Cardiac muscle cell (in vitro differentiated cells and primary cell): Measurements from ENCODE around the gene BRD2. TPM values are rescaled to one million over a fixed set of nuclear protein-coding genes. Genes with fewer than 3 reads are reported as not detected.

Experiments used
- DNase-seq, 2 donors: peaks; one replicate each; pipeline versions ENCODE4 v3.0.0 to v3.0.0-alpha.2; 2010 to 2017; ENCODE audit warnings: low read depth in 1 of 2, low spot score in 1 of 2
- H3K27ac ChIP-seq: fragments of 200-600 bp; sonication (generic); 2 replicates; pipeline ENCODE4 v1.5.1; 2016
- H3K27me3 ChIP-seq: fragments of 200-600 bp; sonication (generic); 2 replicates; pipeline ENCODE4 v1.6.0; 2016; ENCODE audit warnings: control low read depth
- H3K36me3 ChIP-seq: fragments of 200-600 bp; sonication (generic); 2 replicates; pipeline ENCODE4 v1.5.1; 2016; ENCODE audit warnings: control low read depth
- H3K4me1 ChIP-seq: fragments of 200-600 bp; sonication (generic); 2 replicates; pipeline ENCODE4 v1.8.1; 2017; ENCODE audit warnings: low read depth, mild to moderate bottlenecking, mixed run types
- H3K4me3 ChIP-seq: fragments of 200-600 bp; sonication (generic); 2 replicates; pipeline ENCODE4 v1.5.1; 2016; ENCODE audit warnings: mild to moderate bottlenecking
- H3K9me3 ChIP-seq: fragments of 200-600 bp; sonication (generic); 2 replicates; pipeline ENCODE4 v1.5.1; 2017; ENCODE audit warnings: low read depth, mild to moderate bottlenecking, control low read depth
- polyA plus RNA-seq: library from polyadenylated mRNA; unstranded; fragments of >200 nt; fragmentation: Nextera tagmentation; extraction: Ambion mirVana; gene quantifications from 2 replicates; pipeline ENCODE4 v1.2.1, GENCODE V29; 2016
- total RNA-seq: library from RNA; depleted of rRNA; stranded (reverse); fragments of >200 nt; gene quantifications from 2 replicates; pipeline ENCODE4 v1.2.3, GENCODE V29; 2016
- TF ChIP-seq, protein P1 (sequence below): IDR thresholded peaks from 2 replicates; pipeline ENCODE4 v1.5.1; 2012; ENCODE audit warnings: low read depth, mild to moderate bottlenecking, low read length

The BRD2 gene
- total and polyA plus RNA-seq, 2 experiments from 2014 or later = 137 to 232 TPM

DNA sequence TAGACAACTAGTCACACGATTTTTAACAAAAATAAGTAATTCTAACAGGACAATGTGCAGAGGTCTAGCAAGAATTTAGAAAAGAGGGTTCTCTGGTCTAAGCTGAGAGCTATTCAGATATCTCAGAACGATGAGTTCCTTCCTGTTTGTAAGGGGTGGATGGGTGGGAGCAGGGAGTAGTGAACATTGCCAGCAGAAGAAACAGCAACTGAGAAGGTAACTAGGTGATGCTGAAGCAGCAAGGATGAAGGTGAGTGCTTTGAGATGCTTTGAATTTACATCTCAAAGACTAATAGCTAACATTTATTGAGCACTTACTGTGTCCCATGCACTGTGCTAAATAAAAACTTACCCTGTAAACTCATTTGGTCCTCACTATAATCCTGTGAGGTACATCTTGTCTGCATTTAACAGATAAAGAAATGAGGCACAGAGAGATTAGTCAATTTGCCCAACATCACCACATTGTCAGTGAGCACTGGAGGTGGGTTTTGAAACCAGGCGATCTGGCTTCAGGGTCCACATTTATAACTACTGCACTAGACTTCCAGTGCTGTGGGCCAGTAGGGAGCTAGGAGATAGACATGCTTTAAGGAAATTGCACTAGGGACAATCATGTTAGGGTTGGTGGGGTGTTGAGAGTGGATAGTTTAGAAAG lies 15.7 kb downstream of the BRD2 start:
- TF ChIP-seq, protein P1, sequence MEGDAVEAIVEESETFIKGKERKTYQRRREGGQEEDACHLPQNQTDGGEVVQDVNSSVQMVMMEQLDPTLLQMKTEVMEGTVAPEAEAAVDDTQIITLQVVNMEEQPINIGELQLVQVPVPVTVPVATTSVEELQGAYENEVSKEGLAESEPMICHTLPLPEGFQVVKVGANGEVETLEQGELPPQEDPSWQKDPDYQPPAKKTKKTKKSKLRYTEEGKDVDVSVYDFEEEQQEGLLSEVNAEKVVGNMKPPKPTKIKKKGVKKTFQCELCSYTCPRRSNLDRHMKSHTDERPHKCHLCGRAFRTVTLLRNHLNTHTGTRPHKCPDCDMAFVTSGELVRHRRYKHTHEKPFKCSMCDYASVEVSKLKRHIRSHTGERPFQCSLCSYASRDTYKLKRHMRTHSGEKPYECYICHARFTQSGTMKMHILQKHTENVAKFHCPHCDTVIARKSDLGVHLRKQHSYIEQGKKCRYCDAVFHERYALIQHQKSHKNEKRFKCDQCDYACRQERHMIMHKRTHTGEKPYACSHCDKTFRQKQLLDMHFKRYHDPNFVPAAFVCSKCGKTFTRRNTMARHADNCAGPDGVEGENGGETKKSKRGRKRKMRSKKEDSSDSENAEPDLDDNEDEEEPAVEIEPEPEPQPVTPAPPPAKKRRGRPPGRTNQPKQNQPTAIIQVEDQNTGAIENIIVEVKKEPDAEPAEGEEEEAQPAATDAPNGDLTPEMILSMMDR = no peak
- peak overlapping the region; percentile 35 for H3K27ac ChIP-seq

DNA sequence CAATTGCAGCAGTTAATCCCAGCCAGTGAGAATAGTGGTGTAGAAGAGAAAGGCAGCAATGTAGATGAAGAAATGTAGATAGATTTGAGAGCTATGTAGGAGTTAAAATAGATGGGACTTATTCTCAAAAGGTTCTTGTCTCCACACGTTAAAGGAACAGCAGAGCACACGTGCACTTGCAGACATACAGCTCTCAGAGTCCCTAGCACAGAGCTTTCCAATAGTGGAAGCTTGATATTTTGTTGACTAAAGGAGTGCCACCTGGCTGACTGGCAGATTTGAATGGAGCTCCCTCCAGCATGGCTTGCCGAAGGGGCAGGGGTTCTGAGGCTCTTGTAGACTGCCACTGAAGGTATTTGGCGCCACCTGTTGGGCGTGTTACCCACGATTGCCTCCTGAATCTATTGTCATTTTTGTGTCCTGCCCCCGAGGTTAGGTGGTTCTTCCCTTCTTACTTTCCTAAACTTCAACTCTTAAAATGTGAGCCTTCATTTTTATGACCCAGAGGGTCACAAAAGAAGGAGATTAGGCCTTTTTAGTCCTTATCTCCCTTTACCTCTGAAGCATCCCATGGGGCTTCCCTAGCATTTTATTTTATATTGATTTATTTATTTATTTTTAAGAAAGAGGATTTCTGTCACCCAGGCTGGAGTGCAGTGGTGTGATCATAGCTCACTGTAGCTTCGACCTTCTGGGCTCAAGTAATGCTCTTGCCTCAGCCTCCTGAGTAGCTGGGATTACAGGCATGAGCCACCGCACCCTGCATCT lies 16.4 kb downstream of the BRD2 start:
- Histone ChIP-seq H3K4me1 (no peaks in the 10 kb centered on the region), H3K9me3 (no peaks in the 10 kb centered on the region), H3K36me3 (peaks cover 24% of the 10 kb centered on the region), H3K4me3 (no peak overlapping the region), H3K27me3 (no peaks in the 10 kb centered on the region), H3K27ac (no peak overlapping the region)
- DNase-seq = peak; percentile 89 to 93
- TF ChIP-seq, protein P1 = peak; percentile 83

More for the DNA sequence above, 15.7 kb downstream of the BRD2 start:
- Histone ChIP-seq H3K4me1 (no peaks in the 10 kb centered on the region), H3K36me3 (peaks cover 31% of the 10 kb centered on the region), H3K4me3 (no peak overlapping the region), H3K27me3 (no peaks in the 10 kb centered on the region), H3K9me3 (no peaks in the 10 kb centered on the region)
- no peak for DNase-seq

DNA sequence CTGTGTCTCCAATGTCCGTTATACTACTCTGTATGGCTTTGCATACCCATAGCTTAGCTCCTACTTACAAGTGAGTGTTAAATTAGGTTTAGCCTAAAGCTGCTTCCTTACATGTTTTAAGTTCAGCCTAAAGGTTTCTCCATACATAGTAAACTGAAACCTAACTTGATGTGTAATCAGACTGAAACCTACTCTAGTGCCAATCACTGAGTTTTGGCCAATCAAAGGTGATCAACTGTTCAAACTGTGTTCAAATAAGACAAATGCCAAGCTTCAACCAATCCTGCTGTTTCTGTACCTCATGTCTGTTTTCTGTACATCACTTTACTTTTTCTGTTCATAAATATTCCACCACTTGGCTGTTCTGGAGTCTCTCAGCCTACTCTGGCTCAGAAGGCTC lies 21.0 kb downstream of the BRD2 start:
- no peaks in the 10 kb centered on the region for H3K9me3 ChIP-seq
- TF ChIP-seq, protein P1 = no peak
- no peaks in the 10 kb centered on the region for H3K27me3 ChIP-seq
- H3K4me3 ChIP-seq = no peak overlapping the region
- no peaks in the 10 kb centered on the region for H3K4me1 ChIP-seq
- DNase-seq = no peak
- H3K36me3 ChIP-seq = no peaks in the 10 kb centered on the region
- no peak overlapping the region for H3K27ac ChIP-seq

DNA sequence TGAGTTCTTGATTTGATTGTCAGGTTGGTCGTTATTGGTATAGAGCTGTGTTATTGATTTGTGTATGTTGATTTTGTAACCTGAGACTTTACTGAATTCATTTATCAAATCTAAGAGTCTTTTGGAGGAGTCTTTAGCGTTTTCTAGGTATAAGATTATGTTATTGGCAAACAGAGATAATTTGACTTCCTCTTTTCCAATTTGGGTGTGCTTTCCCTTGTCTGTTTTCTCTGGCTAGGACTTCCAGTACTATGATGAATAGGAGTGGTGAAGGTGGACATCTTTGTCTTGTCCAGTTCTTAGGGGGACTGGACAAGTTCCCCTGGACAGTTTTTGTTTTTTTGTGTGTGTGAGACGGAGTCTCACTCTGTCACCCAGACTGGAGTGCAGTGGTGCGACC lies 23.6 kb downstream of the BRD2 start:
- Histone ChIP-seq H3K36me3 (no peaks in the 10 kb centered on the region), H3K4me1 (no peaks in the 10 kb centered on the region), H3K27me3 (peaks cover 14% of the 10 kb centered on the region), H3K27ac (no peak overlapping the region), H3K9me3 (no peaks in the 10 kb centered on the region), H3K4me3 (no peak overlapping the region)
- TF ChIP-seq, protein P1 = no peak
- no peak for DNase-seq

DNA sequence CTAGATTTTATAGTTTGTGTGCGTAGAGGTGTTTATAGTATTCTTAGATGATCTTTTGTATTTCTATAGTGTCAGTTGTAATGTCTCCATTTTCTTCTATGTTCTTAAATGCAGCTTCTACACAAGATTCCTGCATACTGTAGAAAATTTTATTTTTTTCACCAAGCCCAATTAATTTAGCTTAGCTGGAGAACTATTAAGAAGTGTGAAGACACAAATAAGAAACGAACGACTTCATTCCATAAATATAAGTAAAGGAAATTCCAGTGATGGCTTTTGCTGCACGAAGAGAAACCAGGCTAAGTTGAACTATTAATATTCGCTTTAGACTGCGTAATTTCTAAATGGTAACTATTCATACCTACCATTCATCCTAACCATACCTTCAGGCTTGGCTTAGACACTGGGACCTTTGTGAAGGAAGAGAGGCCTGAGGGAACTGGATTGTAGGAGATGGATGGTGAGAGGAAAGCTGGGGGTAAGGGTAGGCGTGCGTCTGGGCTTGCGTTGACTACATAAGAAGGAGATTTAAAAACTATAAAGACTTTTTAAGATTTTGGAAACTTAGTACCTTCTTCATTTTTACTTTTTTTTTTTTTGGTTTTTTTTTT lies 25.1 kb downstream of the BRD2 start:
- no peak for DNase-seq
- peaks cover 21% of the 10 kb centered on the region for H3K27me3 ChIP-seq
- no peak overlapping the region for H3K27ac ChIP-seq
- H3K4me3 ChIP-seq = no peak overlapping the region
- TF ChIP-seq, protein P1 = no peak
- H3K36me3 ChIP-seq = no peaks in the 10 kb centered on the region
- H3K4me1 ChIP-seq = no peaks in the 10 kb centered on the region
- no peaks in the 10 kb centered on the region for H3K9me3 ChIP-seq
